DND-41 (cell line): ENCODE results near the gene ZDHHC11.

ENCODE experiments used
- EZH2 ChIP-seq: IDR thresholded peaks from 3 replicates; pipeline ENCODE4 v1.6.1; 2012; ENCODE audit warnings: borderline replicate concordance, low read depth, mild to moderate bottlenecking, moderate library complexity, low read length, inconsistent platforms; ENCODE audit not compliant: severe bottlenecking
- TF ChIP-seq, protein P1 (sequence below): IDR thresholded peaks from 2 replicates; pipeline ENCODE4 v1.5.1; 2012; ENCODE audit warnings: borderline replicate concordance, low read length, moderate library complexity, mild to moderate bottlenecking; ENCODE audit not compliant: poor library complexity, severe bottlenecking; ENCODE audit errors: extremely low read depth

DNA sequence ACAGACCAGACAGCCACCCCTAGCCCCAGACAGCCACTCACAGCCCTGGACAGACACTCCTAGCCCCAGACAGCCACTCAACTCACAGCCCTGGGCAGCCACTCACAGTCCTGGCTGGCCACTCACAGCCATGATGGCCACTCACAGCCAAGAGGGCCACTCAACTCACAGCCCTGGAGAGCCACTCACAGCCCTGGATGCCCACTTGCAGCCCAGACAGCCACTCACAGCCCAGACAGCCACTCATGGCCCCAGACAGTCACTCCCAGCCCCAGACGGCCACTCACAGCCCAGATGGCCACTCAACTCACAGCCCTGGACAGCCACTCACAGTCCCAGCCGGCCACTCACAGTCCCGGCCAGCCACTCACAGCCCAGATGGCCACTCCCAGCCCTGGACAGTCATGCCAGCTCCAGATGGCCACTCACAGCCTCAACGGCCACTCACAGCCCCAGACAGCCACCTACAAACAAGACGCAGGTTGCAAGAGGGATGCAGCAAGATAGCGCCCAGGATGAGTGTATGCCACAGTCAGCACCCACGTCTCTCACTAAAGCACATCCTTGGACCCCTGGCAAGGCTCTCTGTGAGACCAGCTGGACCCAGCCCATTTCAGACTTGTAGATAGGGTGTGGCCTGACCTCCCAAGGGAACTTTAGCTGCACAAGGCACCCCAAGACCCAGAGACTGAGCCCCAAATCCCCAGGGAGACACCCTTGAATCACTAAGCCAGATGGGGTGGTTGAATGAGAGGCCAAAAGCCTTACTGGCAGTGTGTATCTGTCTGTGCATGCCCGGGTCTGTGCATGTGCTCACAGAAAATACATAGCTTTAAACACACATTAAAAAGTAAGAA lies 88.7 kb downstream of the ZDHHC11 start:
- TF ChIP-seq, protein P1, sequence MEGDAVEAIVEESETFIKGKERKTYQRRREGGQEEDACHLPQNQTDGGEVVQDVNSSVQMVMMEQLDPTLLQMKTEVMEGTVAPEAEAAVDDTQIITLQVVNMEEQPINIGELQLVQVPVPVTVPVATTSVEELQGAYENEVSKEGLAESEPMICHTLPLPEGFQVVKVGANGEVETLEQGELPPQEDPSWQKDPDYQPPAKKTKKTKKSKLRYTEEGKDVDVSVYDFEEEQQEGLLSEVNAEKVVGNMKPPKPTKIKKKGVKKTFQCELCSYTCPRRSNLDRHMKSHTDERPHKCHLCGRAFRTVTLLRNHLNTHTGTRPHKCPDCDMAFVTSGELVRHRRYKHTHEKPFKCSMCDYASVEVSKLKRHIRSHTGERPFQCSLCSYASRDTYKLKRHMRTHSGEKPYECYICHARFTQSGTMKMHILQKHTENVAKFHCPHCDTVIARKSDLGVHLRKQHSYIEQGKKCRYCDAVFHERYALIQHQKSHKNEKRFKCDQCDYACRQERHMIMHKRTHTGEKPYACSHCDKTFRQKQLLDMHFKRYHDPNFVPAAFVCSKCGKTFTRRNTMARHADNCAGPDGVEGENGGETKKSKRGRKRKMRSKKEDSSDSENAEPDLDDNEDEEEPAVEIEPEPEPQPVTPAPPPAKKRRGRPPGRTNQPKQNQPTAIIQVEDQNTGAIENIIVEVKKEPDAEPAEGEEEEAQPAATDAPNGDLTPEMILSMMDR, result no peak
- no peak for TF ChIP-seq EZH2
